Keratinocyte (primary cell): ENCODE data around the gene IPO11. TPM values are rescaled to one million over a fixed set of nuclear protein-coding genes. Genes with fewer than 3 reads are reported as not detected.

Experiments
- DNase-seq: peaks from one replicate; pipeline ENCODE4 v3.0.0-alpha.2; 2011; ENCODE audit warnings: low read depth, missing footprints, low spot score
- FAIRE-seq: peaks from 2 replicates; lab custom pipeline; 2011; peaks lifted over from hg19 to GRCh38; lab: Jason Lieb, UNC
- H2AFZ ChIP-seq: 2 replicates; pipeline ENCODE4 v1.6.0; 2012; ENCODE audit warnings: low read length, control low read depth, inconsistent platforms; ENCODE audit not compliant: control insufficient read depth
- H3K27ac ChIP-seq: 2 replicates; pipeline ENCODE4 v1.5.1; 2011; ENCODE audit warnings: low read length; ENCODE audit not compliant: control insufficient read depth, insufficient read depth
- H3K27me3 ChIP-seq: 3 replicates; pipeline ENCODE4 v1.6.0; 2011; ENCODE audit warnings: low read length; ENCODE audit not compliant: control insufficient read depth, insufficient read depth; ENCODE audit errors: extremely low read depth
- H3K36me3 ChIP-seq, 2 experiments: 2 replicates in 1 of 2; 3 replicates in 1 of 2; pipeline ENCODE4 v1.5.1; 2011; ENCODE audit warnings: low read length in 2 of 2, mild to moderate bottlenecking in 1 of 2; ENCODE audit not compliant: control insufficient read depth in 2 of 2, insufficient read depth in 2 of 2; ENCODE audit errors: extremely low read depth in 1 of 2
- H3K4me1 ChIP-seq: 3 replicates; pipeline ENCODE4 v1.5.1; 2011; ENCODE audit warnings: low read length; ENCODE audit not compliant: control insufficient read depth, insufficient read depth; ENCODE audit errors: extremely low read depth
- H3K4me2 ChIP-seq: 3 replicates; pipeline ENCODE4 v1.6.0; 2011; ENCODE audit warnings: low read depth, low read length; ENCODE audit not compliant: control insufficient read depth, insufficient read depth; ENCODE audit errors: extremely low read depth
- H3K4me3 ChIP-seq, 3 experiments: fragments of 200-600 bp in 1 of 3; sonication (generic) in 1 of 3; 2 replicates in 2 of 3; 3 replicates in 1 of 3; pipeline ENCODE4 v1.5.1; 2011 to 2016; ENCODE audit warnings: low read length in 3 of 3, mild to moderate bottlenecking in 3 of 3, control low read depth in 2 of 3, inconsistent platforms in 1 of 3, low read depth in 1 of 3, mixed read lengths in 1 of 3, mixed run types in 1 of 3, moderate library complexity in 1 of 3; ENCODE audit not compliant: control insufficient read depth in 2 of 3, insufficient read depth in 2 of 3; ENCODE audit errors: extremely low read depth in 1 of 3
- H3K79me2 ChIP-seq: 2 replicates; pipeline ENCODE4 v1.6.0; 2012; ENCODE audit warnings: low read length; ENCODE audit not compliant: control insufficient read depth, insufficient read depth
- H3K9ac ChIP-seq: 3 replicates; pipeline ENCODE4 v1.6.0; 2011; ENCODE audit warnings: low read length; ENCODE audit not compliant: control insufficient read depth, insufficient read depth; ENCODE audit errors: extremely low read depth
- H3K9me1 ChIP-seq: 3 replicates; pipeline ENCODE4 v1.6.0; 2011; ENCODE audit warnings: low read length; ENCODE audit not compliant: control insufficient read depth, insufficient read depth; ENCODE audit errors: extremely low read depth
- H3K9me3 ChIP-seq: 2 replicates; pipeline ENCODE4 v1.5.1; 2012; ENCODE audit warnings: low read depth, low read length; ENCODE audit not compliant: control insufficient read depth
- H4K20me1 ChIP-seq: 3 replicates; pipeline ENCODE4 v1.6.0; 2011; ENCODE audit warnings: low read length; ENCODE audit not compliant: control insufficient read depth, insufficient read depth; ENCODE audit errors: extremely low read depth
- CTCF ChIP-seq, 3 experiments: IDR thresholded peaks in 1 of 3; conservative IDR thresholded peaks in 1 of 3; optimal IDR thresholded peaks in 1 of 3; 2 replicates in 2 of 3; 3 replicates in 1 of 3; pipeline versions ENCODE3 to v1.5.1; 2011; ENCODE audit warnings: low read length in 3 of 3, mild to moderate bottlenecking in 3 of 3, moderate library complexity in 2 of 3, control low read depth in 1 of 3, inconsistent platforms in 1 of 3; ENCODE audit not compliant: insufficient read depth in 2 of 3; ENCODE audit errors: extremely low read depth in 1 of 3
- EZH2 ChIP-seq: IDR thresholded peaks from one replicate; pipeline ENCODE4 v1.6.1; 2012; ENCODE audit warnings: inconsistent platforms, mild to moderate bottlenecking, low read length, moderate library complexity
- dilution Hi-C: fragments of 300-500 bp; cut with MboI; formaldehyde crosslinking; loops from one replicate; pipeline ENCODE4 v1.7.0; 2020; ENCODE audit warnings: low sequenced_read_pairs; ENCODE audit not compliant: extremely low pct_ligation_motif_present
- polyA plus RNA-seq, 5 experiments: library from polyadenylated mRNA; depleted of rRNA in 3 of 5; stranded (reverse) in 3 of 5; stranded (forward) in 1 of 5; unstranded in 1 of 5; fragments of >200 nt; gene quantifications; 1 replicate in 1 of 5; 2 replicates in 3 of 5; 3 replicates in 1 of 5; pipeline versions ENCODE4 v1.2.1 to v1.2.3, GENCODE V29; 2011 to 2012; ENCODE audit warnings: missing spikeins in 2 of 5, low read depth in 1 of 5, low replicate concordance in 1 of 5

The IPO11 gene
- polyA plus RNA-seq, 1 donor (not counting 4 experiments of a cell fraction or from before 2014, with no cell fraction given) = 34.7 TPM

- no peak overlapping the region for H3K9ac ChIP-seq
- H3K79me2 ChIP-seq = no peaks in the 10 kb centered on the region
- dilution Hi-C loops = no loop called here
- H3K9me1 ChIP-seq = no peaks in the 10 kb centered on the region
- no peak overlapping the region for H2AFZ ChIP-seq
- DNase-seq (no peak), FAIRE-seq (no peak)
- no peak overlapping the region for H3K4me3 ChIP-seq
- H3K27me3 ChIP-seq = no peaks in the 10 kb centered on the region
- no peak overlapping the region for H3K4me2 ChIP-seq
- TF ChIP-seq EZH2 = no peak
- TF ChIP-seq CTCF (optimal IDR thresholded peaks at IDR 0.05 in 1 of 3, IDR thresholded peaks at IDR 0.05 in 1 of 3, conservative IDR thresholded peaks at IDR 0.05 in 1 of 3; ENCODE audit: extremely low read depth in 1 of 3, insufficient read depth in 2 of 3, low read length in 3 of 3) = no peak
- peaks cover 0 to 11% of the 10 kb centered on the region in 2 experiments for H3K36me3 ChIP-seq
- H3K27ac ChIP-seq = no peak overlapping the region
- H3K4me1 ChIP-seq = peaks cover 9% of the 10 kb centered on the region
- no peaks in the 10 kb centered on the region for H3K9me3 ChIP-seq
- H4K20me1 ChIP-seq = no peaks in the 10 kb centered on the region
These were observed 36.9 kb upstream of the IPO11 start for GRCh38 chr5:62375627-62376026.

GRCh38 chr5:62376064-62376463 lies 36.5 kb upstream of the IPO11 start:
- dilution Hi-C loops = no loop called here
- no peak for TF ChIP-seq EZH2
- TF ChIP-seq CTCF (optimal IDR thresholded peaks at IDR 0.05 in 1 of 3, IDR thresholded peaks at IDR 0.05 in 1 of 3, conservative IDR thresholded peaks at IDR 0.05 in 1 of 3; ENCODE audit: extremely low read depth in 1 of 3, insufficient read depth in 2 of 3, low read length in 3 of 3) = no peak
- FAIRE-seq = no peak
- Histone ChIP-seq H2AFZ (no peak overlapping the region), H3K36me3 (peaks cover 0 to 12% of the 10 kb centered on the region in 2 experiments), H3K27ac (no peak overlapping the region), H3K4me3 (no peak overlapping the region), H3K9ac (no peak overlapping the region), H3K4me2 (no peak overlapping the region), H3K9me1 (no peaks in the 10 kb centered on the region), H4K20me1 (no peaks in the 10 kb centered on the region), H3K79me2 (no peaks in the 10 kb centered on the region), H3K27me3 (no peaks in the 10 kb centered on the region), H3K9me3 (no peaks in the 10 kb centered on the region), H3K4me1 (peaks cover 7% of the 10 kb centered on the region)
- DNase-seq = no peak
